A549 (cell line): ENCODE results near the gene SLC39A11. TPM values are rescaled to one million over a fixed set of nuclear protein-coding genes. Genes with fewer than 3 reads are reported as not detected.

Experiments used
- ATAC-seq, 2 experiments: fragments of 200-7000 bp in 1 of 2; fragments of >200 bp in 1 of 2; cut with Nextera tagmentation in 1 of 2; cut with Tn5 transposase in 1 of 2; 3 replicates each; pipeline versions ENCODE4 v1.8.0 to v1.9.1; 2018 to 2020; ENCODE audit warnings: mild to moderate bottlenecking in 1 of 2, moderate library complexity in 1 of 2
- CTCF ChIA-PET: fragments of 300-600 bp; sonication (Branson Sonifier 250); formaldehyde crosslinking; extraction: SDS; loops from one replicate; lab custom pipeline; 2021; ENCODE audit warnings: antibody characterized with exemption, inconsistent platforms; lab: Yijun Ruan, JAX
- POLR2A ChIA-PET: fragments of 350-600 bp; formaldehyde crosslinking; extraction: SDS; loops from one replicate; lab custom pipeline; 2021; ENCODE audit warnings: antibody characterized with exemption, inconsistent platforms; lab: Yijun Ruan, JAX
- DNase-seq, 2 experiments: peaks; one replicate each; pipeline versions ENCODE4 v3.0.0 to v3.0.0-alpha.2; 2011 to 2016; ENCODE audit warnings: low read depth in 1 of 2, low spot score in 1 of 2
- FAIRE-seq: peaks from 2 replicates; lab custom pipeline; 2011; peaks lifted over from hg19 to GRCh38; lab: Jason Lieb, UNC
- H3K27ac ChIP-seq, 2 experiments: fragments of >200 bp; sonication (Bioruptor Twin); formaldehyde crosslinking; 3 replicates each; pipeline ENCODE4 v1.5.1; 2016 to 2017
- H3K4me1 ChIP-seq: fragments of >200 bp; sonication (Bioruptor Twin); formaldehyde crosslinking; 3 replicates; pipeline ENCODE4 v1.6.1; 2016
- H3K4me2 ChIP-seq: fragments of >200 bp; sonication (Bioruptor Twin); formaldehyde crosslinking; 3 replicates; pipeline ENCODE4 v1.6.1; 2016
- H3K4me3 ChIP-seq: fragments of >200 bp; sonication (Bioruptor Twin); formaldehyde crosslinking; 3 replicates; pipeline ENCODE4 v1.5.1; 2016
- H3K9me3 ChIP-seq: fragments of >200 bp; sonication (Bioruptor Twin); formaldehyde crosslinking; 3 replicates; pipeline ENCODE4 v1.6.1; 2016
- CBX2 ChIP-seq: fragments of 200-600 bp; sonication (generic); IDR thresholded peaks from 2 replicates; pipeline ENCODE4 v1.6.1; 2016; ENCODE audit warnings: low read depth, mild to moderate bottlenecking, borderline replicate concordance
- CEBPB ChIP-seq, 2 experiments: fragments of >200 bp in 1 of 2; sonication (Bioruptor Twin) in 1 of 2; formaldehyde crosslinking in 1 of 2; IDR thresholded peaks; 2 replicates each; pipeline ENCODE4 v1.6.1; 2012 to 2016
- CHD2 ChIP-seq: fragments of 150-350 bp; IDR thresholded peaks from 2 replicates; pipeline ENCODE4 v1.6.1; 2014; ENCODE audit warnings: low read length; ENCODE audit not compliant: partially characterized antibody
- CHD4 ChIP-seq: fragments of 200-600 bp; sonication (generic); IDR thresholded peaks from 2 replicates; pipeline ENCODE4 v1.6.1; 2016; ENCODE audit warnings: antibody characterized with exemption, mild to moderate bottlenecking, borderline replicate concordance
- EHMT2 ChIP-seq: fragments of 200-600 bp; sonication (generic); IDR thresholded peaks from 2 replicates; pipeline ENCODE4 v1.6.1; 2016; ENCODE audit warnings: antibody characterized with exemption, low read depth, mild to moderate bottlenecking, moderate library complexity
- FOSB ChIP-seq: fragments of 250-450 bp; sonication (Bioruptor Pico); IDR thresholded peaks from 2 replicates; pipeline ENCODE4 v1.5.0; 2020; ENCODE audit warnings: mild to moderate bottlenecking, moderate library complexity
- FOSL2 ChIP-seq, 2 experiments: fragments of 450-650 bp in 1 of 2; fragments of >200 bp in 1 of 2; sonication (Bioruptor Twin) in 1 of 2; formaldehyde crosslinking; IDR thresholded peaks; 2 replicates each; pipeline versions ENCODE4 v1.5.0 to v1.6.1; 2016 to 2020; ENCODE audit warnings: mild to moderate bottlenecking in 1 of 2, moderate library complexity in 1 of 2
- GATA3 ChIP-seq: IDR thresholded peaks from 2 replicates; pipeline ENCODE4 v1.6.1; 2012; ENCODE audit warnings: borderline replicate concordance
- HDAC2 ChIP-seq: fragments of 200-600 bp; sonication (generic); IDR thresholded peaks from 2 replicates; pipeline ENCODE4 v1.6.1; 2016
- HOXB5 ChIP-seq: fragments of 250-450 bp; sonication (Bioruptor Pico); IDR thresholded peaks from 2 replicates; pipeline ENCODE4 v1.5.0; 2020; ENCODE audit warnings: mild to moderate bottlenecking, moderate library complexity
- MAFK ChIP-seq: fragments of 450-650 bp; IDR thresholded peaks from 2 replicates; pipeline ENCODE4 v1.6.1; 2014; ENCODE audit not compliant: partially characterized antibody
- MYC ChIP-seq: IDR thresholded peaks from 2 replicates; pipeline ENCODE4 v1.6.1; 2012; ENCODE audit warnings: mild to moderate bottlenecking, inconsistent platforms, low read length, improper control_type of control experiment, borderline replicate concordance
- NPAS2 ChIP-seq: fragments of 250-450 bp; sonication (Bioruptor Pico); IDR thresholded peaks from 2 replicates; pipeline ENCODE4 v1.8.0; 2022; ENCODE audit warnings: mild to moderate bottlenecking, moderate library complexity, borderline replicate concordance
- NR3C1 ChIP-seq: fragments of >200 bp; sonication (Bioruptor Twin); formaldehyde crosslinking; IDR thresholded peaks from 3 replicates; pipeline ENCODE4 v1.6.1; 2017
- POLR2A ChIP-seq: IDR thresholded peaks from 2 replicates; pipeline ENCODE4 v1.6.1; 2012; ENCODE audit warnings: mild to moderate bottlenecking, low read length
- RCOR1 ChIP-seq: fragments of 150-350 bp; IDR thresholded peaks from 2 replicates; pipeline ENCODE4 v1.6.1; 2014; ENCODE audit warnings: antibody characterized with exemption, low read length, low read depth
- TP53 ChIP-seq: fragments of 250-450 bp; sonication (Bioruptor Pico); IDR thresholded peaks from 2 replicates; pipeline ENCODE4 v1.5.0; 2021; ENCODE audit warnings: mild to moderate bottlenecking, moderate library complexity
- ZC3H11A ChIP-seq: fragments of 450-650 bp; IDR thresholded peaks from 2 replicates; pipeline ENCODE4 v1.6.1; 2014; ENCODE audit warnings: antibody characterized with exemption, mild to moderate bottlenecking
- ZSCAN20 ChIP-seq: fragments of 250-450 bp; sonication (Bioruptor Pico); IDR thresholded peaks from 2 replicates; pipeline ENCODE4 v1.8.0; 2022; ENCODE audit warnings: mild to moderate bottlenecking, moderate library complexity
- WGBS: methylation state at CpG from one replicate; pipeline ENCODE4 v1.1.6; 2017; ENCODE audit errors: missing lambda C conversion rate; 5-methylcytosine and 5-hydroxymethylcytosine counted together
- polyA plus RNA-seq, 4 experiments: library from polyadenylated mRNA; depleted of rRNA in 3 of 4; stranded (reverse); fragments of >200 nt; fragmentation: RNase III in 1 of 4; extraction: RNeasy Plus Mini Kit Qiagen cat#74134 plus additional on column Dnase treatment in 1 of 4; gene quantifications; 2 replicates in 3 of 4; 3 replicates in 1 of 4; pipeline ENCODE4 v1.2.3, GENCODE V29; 2011 to 2017
- TF ChIP-seq, protein P1 (sequence below): fragments of >200 bp; sonication (Bioruptor Twin); formaldehyde crosslinking; IDR thresholded peaks from 3 replicates; pipeline ENCODE4 v1.5.1; 2016
- TF ChIP-seq, protein P2 (sequence below): IDR thresholded peaks from 2 replicates; pipeline ENCODE4 v1.6.1; 2012; ENCODE audit warnings: low read depth, borderline replicate concordance
- TF ChIP-seq, protein P3 (sequence below): fragments of 250-450 bp; sonication (Bioruptor Pico); IDR thresholded peaks from 2 replicates; pipeline ENCODE4 v1.5.0; 2021; ENCODE audit warnings: mild to moderate bottlenecking, moderate library complexity, borderline replicate concordance
- TF ChIP-seq, protein P4 (sequence below): fragments of 150-350 bp; IDR thresholded peaks from 2 replicates; pipeline ENCODE4 v1.6.1; 2014; ENCODE audit warnings: low read depth, mild to moderate bottlenecking, low read length
- TF ChIP-seq, protein P5 (sequence below): IDR thresholded peaks from 2 replicates; pipeline ENCODE4 v1.6.1; 2012

SLC39A11 gene
- polyA plus RNA-seq, 2 of the 4 experiments (the other 2 are of a cell fraction): 18.4 to 25.2 TPM

DNA sequence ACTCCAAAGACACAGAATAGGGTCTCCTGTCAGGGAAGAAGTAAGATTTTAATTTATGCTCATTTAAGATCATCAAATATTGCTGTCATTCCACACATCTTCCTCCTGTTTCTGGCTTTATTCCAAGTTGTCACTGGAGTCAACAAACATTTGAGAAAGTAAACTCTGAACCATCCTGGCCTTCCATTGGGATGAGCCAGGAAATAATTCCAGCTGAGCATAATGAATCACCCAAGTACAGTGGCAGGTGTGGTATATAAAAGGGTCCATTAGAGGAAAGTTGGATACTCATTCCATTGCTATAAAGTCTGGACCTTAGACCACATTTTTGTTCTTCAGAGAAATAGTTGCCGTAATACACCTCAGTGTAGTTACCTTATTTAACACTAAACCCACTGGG lies 246.1 kb downstream of the SLC39A11 start:
- ChIA-PET CTCF (interaction anchor here (0.6 to 1.4 kb wide), 3 partner anchors 8 to 310 kb away, joined by 3 read pairs; no protein-coding TSS in a partner anchor), POLR2A (no interaction called here)
- Histone ChIP-seq H3K4me1 (peaks cover 13% of the 10 kb centered on the region), H3K4me2 (no peak overlapping the region), H3K27ac (no peak overlapping the region), H3K9me3 (no peaks in the 10 kb centered on the region), H3K4me3 (no peak overlapping the region)
- 93% methylated on average over 1 of the region's 1 CpG for WGBS
- DNase-seq (peak in 1 of 2 experiments; percentile 37), ATAC-seq (no peak), FAIRE-seq (no peak)
- TF ChIP-seq RCOR1 (no peak), CBX2 (no peak), NR3C1 (no peak), CHD4 (no peak), POLR2A (no peak), CHD2 (no peak), GATA3 (no peak), EHMT2 (no peak)

DNA sequence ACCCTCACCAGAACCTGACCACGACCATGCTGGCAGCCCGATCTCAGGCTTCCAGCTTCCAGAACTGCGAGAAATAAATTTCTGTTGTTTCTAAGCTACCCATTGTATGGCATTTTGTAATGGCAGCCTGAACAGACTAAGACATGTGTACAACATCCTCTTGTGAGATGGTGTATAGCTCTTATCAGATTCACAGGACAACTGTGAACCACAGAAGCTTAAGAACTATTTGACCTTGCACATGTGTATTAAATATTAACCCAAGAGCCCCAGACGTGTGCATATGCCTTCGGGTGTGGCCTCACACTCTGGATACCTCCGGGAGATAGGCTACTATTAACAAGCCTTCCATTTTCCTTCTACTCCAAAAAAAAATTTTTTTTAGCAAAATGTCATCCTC lies 248.9 kb downstream of the SLC39A11 start:
- 51% methylated on average over 6 of the region's 6 CpGs for WGBS
- Histone ChIP-seq H3K27ac (no peak overlapping the region), H3K4me1 (peaks cover 13% of the 10 kb centered on the region), H3K4me3 (no peak overlapping the region), H3K4me2 (peak overlapping the region; percentile 39; the same call in 2 of the 3 replicates), H3K9me3 (0 out of 3 replicates have a peak, but pooled peaks cover 5% of the 10 kb centered on the region)
- FAIRE-seq (no peak), ATAC-seq (peak; percentile 56 to 67; a peak in 4 of 6 replicates), DNase-seq (peak in 1 of 2 experiments; percentile 46)
- ChIA-PET POLR2A (interaction anchor here (0.7 kb wide), 1 partner anchor 22 kb away, joined by 3 read pairs; no protein-coding TSS in a partner anchor), CTCF (interaction anchor here (1.2 to 1.8 kb wide), 3 partner anchors 9 to 225 kb away, joined by 3 to 4 read pairs (median 4); no protein-coding TSS in a partner anchor)
- TF ChIP-seq FOSL2 (IDR thresholded peaks at IDR 0.05) (no peak), FOSL2 (CRISPR knock-in tag; IDR thresholded peaks at IDR 0.05) (no peak), CEBPB (IDR thresholded peaks at IDR 0.05) (no peak), ZC3H11A (no peak), ZSCAN20 (CRISPR knock-in tag) (no peak), NPAS2 (CRISPR knock-in tag) (no peak), POLR2A (no peak), MYC (no peak), TP53 (CRISPR knock-in tag) (no peak), EHMT2 (no peak), HDAC2 (no peak), CHD2 (no peak), FOSB (CRISPR knock-in tag) (no peak), HOXB5 (CRISPR knock-in tag) (no peak), MAFK (no peak)
- TF ChIP-seq, protein P1, sequence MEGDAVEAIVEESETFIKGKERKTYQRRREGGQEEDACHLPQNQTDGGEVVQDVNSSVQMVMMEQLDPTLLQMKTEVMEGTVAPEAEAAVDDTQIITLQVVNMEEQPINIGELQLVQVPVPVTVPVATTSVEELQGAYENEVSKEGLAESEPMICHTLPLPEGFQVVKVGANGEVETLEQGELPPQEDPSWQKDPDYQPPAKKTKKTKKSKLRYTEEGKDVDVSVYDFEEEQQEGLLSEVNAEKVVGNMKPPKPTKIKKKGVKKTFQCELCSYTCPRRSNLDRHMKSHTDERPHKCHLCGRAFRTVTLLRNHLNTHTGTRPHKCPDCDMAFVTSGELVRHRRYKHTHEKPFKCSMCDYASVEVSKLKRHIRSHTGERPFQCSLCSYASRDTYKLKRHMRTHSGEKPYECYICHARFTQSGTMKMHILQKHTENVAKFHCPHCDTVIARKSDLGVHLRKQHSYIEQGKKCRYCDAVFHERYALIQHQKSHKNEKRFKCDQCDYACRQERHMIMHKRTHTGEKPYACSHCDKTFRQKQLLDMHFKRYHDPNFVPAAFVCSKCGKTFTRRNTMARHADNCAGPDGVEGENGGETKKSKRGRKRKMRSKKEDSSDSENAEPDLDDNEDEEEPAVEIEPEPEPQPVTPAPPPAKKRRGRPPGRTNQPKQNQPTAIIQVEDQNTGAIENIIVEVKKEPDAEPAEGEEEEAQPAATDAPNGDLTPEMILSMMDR: no peak
- TF ChIP-seq, protein P2, sequence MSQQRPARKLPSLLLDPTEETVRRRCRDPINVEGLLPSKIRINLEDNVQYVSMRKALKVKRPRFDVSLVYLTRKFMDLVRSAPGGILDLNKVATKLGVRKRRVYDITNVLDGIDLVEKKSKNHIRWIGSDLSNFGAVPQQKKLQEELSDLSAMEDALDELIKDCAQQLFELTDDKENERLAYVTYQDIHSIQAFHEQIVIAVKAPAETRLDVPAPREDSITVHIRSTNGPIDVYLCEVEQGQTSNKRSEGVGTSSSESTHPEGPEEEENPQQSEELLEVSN: no peak
- TF ChIP-seq, protein P3, sequence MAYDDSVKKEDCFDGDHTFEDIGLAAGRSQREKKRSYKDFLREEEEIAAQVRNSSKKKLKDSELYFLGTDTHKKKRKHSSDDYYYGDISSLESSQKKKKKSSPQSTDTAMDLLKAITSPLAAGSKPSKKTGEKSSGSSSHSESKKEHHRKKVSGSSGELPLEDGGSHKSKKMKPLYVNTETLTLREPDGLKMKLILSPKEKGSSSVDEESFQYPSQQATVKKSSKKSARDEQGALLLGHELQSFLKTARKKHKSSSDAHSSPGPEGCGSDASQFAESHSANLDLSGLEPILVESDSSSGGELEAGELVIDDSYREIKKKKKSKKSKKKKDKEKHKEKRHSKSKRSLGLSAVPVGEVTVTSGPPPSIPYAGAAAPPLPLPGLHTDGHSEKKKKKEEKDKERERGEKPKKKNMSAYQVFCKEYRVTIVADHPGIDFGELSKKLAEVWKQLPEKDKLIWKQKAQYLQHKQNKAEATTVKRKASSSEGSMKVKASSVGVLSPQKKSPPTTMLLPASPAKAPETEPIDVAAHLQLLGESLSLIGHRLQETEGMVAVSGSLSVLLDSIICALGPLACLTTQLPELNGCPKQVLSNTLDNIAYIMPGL (CRISPR knock-in tag): no peak
- TF ChIP-seq, protein P4, sequence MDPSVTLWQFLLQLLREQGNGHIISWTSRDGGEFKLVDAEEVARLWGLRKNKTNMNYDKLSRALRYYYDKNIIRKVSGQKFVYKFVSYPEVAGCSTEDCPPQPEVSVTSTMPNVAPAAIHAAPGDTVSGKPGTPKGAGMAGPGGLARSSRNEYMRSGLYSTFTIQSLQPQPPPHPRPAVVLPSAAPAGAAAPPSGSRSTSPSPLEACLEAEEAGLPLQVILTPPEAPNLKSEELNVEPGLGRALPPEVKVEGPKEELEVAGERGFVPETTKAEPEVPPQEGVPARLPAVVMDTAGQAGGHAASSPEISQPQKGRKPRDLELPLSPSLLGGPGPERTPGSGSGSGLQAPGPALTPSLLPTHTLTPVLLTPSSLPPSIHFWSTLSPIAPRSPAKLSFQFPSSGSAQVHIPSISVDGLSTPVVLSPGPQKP: no peak
- TF ChIP-seq, protein P5, sequence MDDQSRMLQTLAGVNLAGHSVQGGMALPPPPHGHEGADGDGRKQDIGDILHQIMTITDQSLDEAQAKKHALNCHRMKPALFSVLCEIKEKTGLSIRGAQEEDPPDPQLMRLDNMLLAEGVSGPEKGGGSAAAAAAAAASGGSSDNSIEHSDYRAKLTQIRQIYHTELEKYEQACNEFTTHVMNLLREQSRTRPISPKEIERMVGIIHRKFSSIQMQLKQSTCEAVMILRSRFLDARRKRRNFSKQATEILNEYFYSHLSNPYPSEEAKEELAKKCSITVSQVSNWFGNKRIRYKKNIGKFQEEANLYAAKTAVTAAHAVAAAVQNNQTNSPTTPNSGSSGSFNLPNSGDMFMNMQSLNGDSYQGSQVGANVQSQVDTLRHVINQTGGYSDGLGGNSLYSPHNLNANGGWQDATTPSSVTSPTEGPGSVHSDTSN: no peak
